Mucosa of stomach (tissue), 1 donor: ENCODE results near the gene PRRT3.

Experiments used
- H3K27me3 ChIP-seq: one replicate; pipeline ENCODE4 v1.7.0; 2013; ENCODE audit warnings: mild to moderate bottlenecking, low read length; ENCODE audit not compliant: control insufficient read depth, insufficient read depth
- H3K36me3 ChIP-seq: one replicate; pipeline ENCODE4 v1.7.0; 2013; ENCODE audit warnings: low read length; ENCODE audit not compliant: control insufficient read depth, insufficient read depth
- H3K4me1 ChIP-seq: one replicate; pipeline ENCODE4 v1.7.0; 2013; ENCODE audit warnings: mild to moderate bottlenecking, low read length; ENCODE audit not compliant: control insufficient read depth, insufficient read depth
- H3K4me3 ChIP-seq: one replicate; pipeline ENCODE4 v1.7.0; 2013; ENCODE audit warnings: low read length
- H3K9ac ChIP-seq: one replicate; pipeline ENCODE4 v1.7.0; 2013; ENCODE audit warnings: mild to moderate bottlenecking, low read length, moderate library complexity
- H3K9me3 ChIP-seq: one replicate; pipeline ENCODE4 v1.7.0; 2013; ENCODE audit warnings: mild to moderate bottlenecking, low read length, moderate library complexity; ENCODE audit not compliant: control insufficient read depth
- donor health status: Pancreatic carcinoma.

Gene PRRT3

GRCh38 chr3:9914011-9914410 lies 38.2 kb downstream of the PRRT3 start:
- Histone ChIP-seq H3K4me1 (peaks cover 49% of the 10 kb centered on the region), H3K27me3 (no peaks in the 10 kb centered on the region), H3K9ac (peak overlapping the region; percentile 61)

GRCh38 chr3:9913601-9914000 lies 38.6 kb downstream of the PRRT3 start:
- Histone ChIP-seq H3K27me3 (no peaks in the 10 kb centered on the region), H3K4me1 (peaks cover 49% of the 10 kb centered on the region), H3K9me3 (no peaks in the 10 kb centered on the region), H3K9ac (no peak overlapping the region), H3K36me3 (peaks cover 12% of the 10 kb centered on the region), H3K4me3 (no peak overlapping the region)

More at GRCh38 chr3:9914011-9914410, 38.2 kb downstream of the PRRT3 start:
- Histone ChIP-seq H3K9me3 (no peaks in the 10 kb centered on the region), H3K4me3 (no peak overlapping the region), H3K36me3 (peaks cover 12% of the 10 kb centered on the region)

- Histone ChIP-seq H3K9me3 (no peaks in the 10 kb centered on the region), H3K9ac (no peak overlapping the region), H3K4me3 (no peak overlapping the region), H3K27me3 (no peaks in the 10 kb centered on the region), H3K36me3 (peaks cover 17% of the 10 kb centered on the region), H3K4me1 (peaks cover 39% of the 10 kb centered on the region)
These were observed 39.8 kb downstream of the PRRT3 start for GRCh38 chr3:9912294-9912935.

GRCh38 chr3:9911863-9912262 lies 40.3 kb downstream of the PRRT3 start:
- Histone ChIP-seq H3K27me3 (no peaks in the 10 kb centered on the region), H3K9ac (no peak overlapping the region), H3K4me3 (no peak overlapping the region), H3K36me3 (peaks cover 17% of the 10 kb centered on the region), H3K9me3 (no peaks in the 10 kb centered on the region), H3K4me1 (peaks cover 35% of the 10 kb centered on the region)

GRCh38 chr3:9909221-9910013 lies 42.8 kb downstream of the PRRT3 start:
- peaks cover 17% of the 10 kb centered on the region for H3K36me3 ChIP-seq
- H3K9ac ChIP-seq = no peak overlapping the region
- H3K27me3 ChIP-seq = no peaks in the 10 kb centered on the region
- H3K4me1 ChIP-seq = peaks cover 12% of the 10 kb centered on the region
- H3K9me3 ChIP-seq = no peaks in the 10 kb centered on the region
- no peak overlapping the region for H3K4me3 ChIP-seq

GRCh38 chr3:9908286-9908685 lies 43.9 kb downstream of the PRRT3 start:
- Histone ChIP-seq H3K9me3 (no peaks in the 10 kb centered on the region), H3K27me3 (no peaks in the 10 kb centered on the region), H3K4me3 (no peak overlapping the region), H3K9ac (no peak overlapping the region), H3K36me3 (peaks cover 17% of the 10 kb centered on the region), H3K4me1 (peaks cover 13% of the 10 kb centered on the region)

- H3K27me3 ChIP-seq = no peaks in the 10 kb centered on the region
- no peaks in the 10 kb centered on the region for H3K9me3 ChIP-seq
- H3K36me3 ChIP-seq = peaks cover 16% of the 10 kb centered on the region
These were observed 45.7 kb downstream of the PRRT3 start for GRCh38 chr3:9906480-9906879.

GRCh38 chr3:9903904-9904303 lies 48.3 kb downstream of the PRRT3 start:
- Histone ChIP-seq H3K27me3 (no peaks in the 10 kb centered on the region), H3K4me1 (peaks cover 34% of the 10 kb centered on the region), H3K36me3 (peaks cover 4% of the 10 kb centered on the region), H3K9ac (peak overlapping the region; percentile 90), H3K4me3 (peak overlapping the region; percentile 3), H3K9me3 (no peaks in the 10 kb centered on the region)

More at GRCh38 chr3:9906480-9906879, 45.7 kb downstream of the PRRT3 start:
- Histone ChIP-seq H3K4me3 (no peak overlapping the region), H3K4me1 (peaks cover 17% of the 10 kb centered on the region), H3K9ac (no peak overlapping the region)

GRCh38 chr3:9903238-9903624 lies 49.0 kb downstream of the PRRT3 start:
- no peaks in the 10 kb centered on the region for H3K27me3 ChIP-seq
- H3K9ac ChIP-seq = peak overlapping the region; percentile 90
- H3K4me3 ChIP-seq = peak overlapping the region; percentile 3
- H3K36me3 ChIP-seq = peaks cover 3% of the 10 kb centered on the region
- H3K4me1 ChIP-seq = peaks cover 40% of the 10 kb centered on the region
- no peaks in the 10 kb centered on the region for H3K9me3 ChIP-seq

- Histone ChIP-seq H3K27me3 (no peaks in the 10 kb centered on the region), H3K4me3 (peak within 1 kb of the TSS; percentile 3), H3K36me3 (no peaks in the 10 kb centered on the region), H3K9ac (peak within 1 kb of the TSS; percentile 90), H3K9me3 (no peaks in the 10 kb centered on the region), H3K4me1 (peaks cover 44% of the 10 kb centered on the region)
These were observed 49.6 kb downstream of the PRRT3 start, which contains the start of gene IL17RE for GRCh38 chr3:9902372-9903237. TSS of gene IL17RE (plus strand) at chr3:9902848. CDS start at chr3:9902933, 85 bp downstream.

- Histone ChIP-seq H3K9ac (peak overlapping the region; percentile 90), H3K4me1 (peaks cover 50% of the 10 kb centered on the region), H3K36me3 (no peaks in the 10 kb centered on the region), H3K4me3 (no peak overlapping the region), H3K27me3 (no peaks in the 10 kb centered on the region), H3K9me3 (no peaks in the 10 kb centered on the region)
These were observed 50.2 kb downstream of the PRRT3 start for GRCh38 chr3:9901967-9902366.
